Renal cortical epithelial cell (primary cell): ENCODE results near the gene HECW1. TPM values are rescaled to one million over a fixed set of nuclear protein-coding genes. Genes with fewer than 3 reads are reported as not detected.

ENCODE experiments used
- DNase-seq: peaks from one replicate; pipeline ENCODE4 v3.0.0-alpha.2; 2011; ENCODE audit warnings: low read depth
- total RNA-seq: library from RNA; depleted of rRNA; stranded (reverse); fragments of >200 nt; gene quantifications from 2 replicates; pipeline ENCODE4 v1.2.3, GENCODE V29; 2014

Gene HECW1
- total RNA-seq, 1 donor from 2014 or later, result 3.1 TPM

GRCh38 chr7:43363035-43363791, 250.8 kb downstream of the HECW1 start:
- peak; percentile 72 for DNase-seq

DNA sequence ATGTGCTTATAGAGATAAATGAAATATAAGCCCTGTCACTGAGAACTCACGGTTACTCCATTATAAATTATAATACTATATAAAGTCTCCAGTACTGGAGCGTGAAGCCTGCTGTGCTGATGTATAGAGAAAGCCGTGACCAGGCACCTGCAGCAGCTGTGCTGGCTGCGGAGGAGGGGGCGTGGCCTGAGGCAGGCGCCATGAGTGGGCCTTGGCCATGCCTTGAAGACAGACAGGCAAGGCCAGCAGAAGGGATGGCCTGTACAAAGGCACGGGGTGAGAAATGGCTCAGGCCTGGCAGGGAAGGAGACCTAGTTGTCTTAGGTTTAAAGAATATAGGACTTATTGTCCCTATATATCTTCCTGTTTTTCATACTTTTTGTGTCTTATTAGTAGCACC, 251.9 kb downstream of the HECW1 start:
- no peak for DNase-seq

DNA sequence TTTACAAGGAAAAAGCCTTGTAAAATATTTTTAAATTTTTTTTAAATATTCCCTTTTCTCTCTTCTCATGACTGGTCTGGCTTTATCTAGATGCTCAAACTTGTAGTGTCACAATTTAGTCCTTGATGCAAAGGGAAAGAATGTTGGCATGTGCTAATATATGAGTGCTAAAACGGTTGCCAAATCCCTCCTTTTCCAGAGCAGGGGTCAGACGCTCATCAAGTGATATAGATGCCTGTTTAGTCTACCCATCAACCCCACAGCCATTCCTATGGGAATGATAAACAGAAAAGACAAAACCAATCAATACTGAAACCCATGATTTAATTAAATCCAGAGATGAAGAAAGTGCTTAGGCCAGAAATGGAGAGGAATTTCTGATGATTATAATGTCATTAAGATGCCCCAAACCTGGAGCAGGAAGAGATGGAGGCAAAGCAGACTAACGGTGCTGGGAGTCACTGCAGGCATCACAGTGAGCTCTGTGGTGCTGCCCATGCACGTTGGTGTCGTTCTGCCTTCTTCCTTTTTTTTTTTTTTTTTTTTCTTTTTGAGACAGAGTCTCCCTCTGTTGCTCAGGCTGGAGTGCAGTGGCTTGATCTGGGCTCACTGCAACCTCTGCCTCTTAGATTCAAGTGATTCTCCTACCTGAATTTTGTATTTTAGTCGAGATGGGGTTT, 260.4 kb downstream of the HECW1 start:
- no peak for DNase-seq

DNA sequence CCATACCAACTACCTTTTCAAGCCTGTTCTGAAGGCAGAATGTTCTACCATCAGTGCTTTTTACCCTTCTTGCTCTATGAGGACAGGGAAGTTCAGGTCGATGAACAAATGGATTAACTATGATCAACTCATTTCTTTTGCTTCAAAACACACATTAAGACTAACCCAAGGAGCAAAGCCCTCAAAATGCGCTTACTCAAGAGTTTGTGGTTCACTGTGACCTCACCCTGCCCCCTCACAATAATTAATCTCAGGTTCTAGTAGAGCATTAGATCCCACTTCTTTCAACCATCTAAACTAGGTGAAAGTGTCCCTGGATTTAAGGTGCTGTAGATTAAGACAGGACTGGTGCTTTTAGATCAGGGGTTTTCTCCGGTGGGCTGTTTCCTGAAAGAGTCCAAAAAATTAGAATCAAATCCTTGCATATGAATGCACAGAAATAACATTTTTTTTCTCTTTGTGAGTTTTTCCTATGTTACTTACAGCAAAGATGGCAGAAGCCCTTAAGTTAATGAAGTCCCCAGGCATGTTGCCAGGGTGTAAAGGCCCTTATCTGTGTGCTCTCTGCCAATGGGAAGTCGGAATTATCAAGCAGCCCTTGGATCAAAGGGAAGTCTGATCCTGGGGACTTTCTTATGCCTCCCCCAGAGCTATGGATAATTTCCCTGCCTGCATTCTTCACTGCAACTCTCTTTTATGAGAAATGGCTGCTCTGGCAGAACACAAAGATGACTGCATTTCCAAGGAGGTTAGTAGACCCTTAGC, 264.9 kb downstream of the HECW1 start:
- peak; percentile 89 for DNase-seq

GRCh38 chr7:43379210-43379609, 266.8 kb downstream of the HECW1 start:
- no peak for DNase-seq

GRCh38 chr7:43384616-43385308, 272.3 kb downstream of the HECW1 start:
- no peak for DNase-seq

DNA sequence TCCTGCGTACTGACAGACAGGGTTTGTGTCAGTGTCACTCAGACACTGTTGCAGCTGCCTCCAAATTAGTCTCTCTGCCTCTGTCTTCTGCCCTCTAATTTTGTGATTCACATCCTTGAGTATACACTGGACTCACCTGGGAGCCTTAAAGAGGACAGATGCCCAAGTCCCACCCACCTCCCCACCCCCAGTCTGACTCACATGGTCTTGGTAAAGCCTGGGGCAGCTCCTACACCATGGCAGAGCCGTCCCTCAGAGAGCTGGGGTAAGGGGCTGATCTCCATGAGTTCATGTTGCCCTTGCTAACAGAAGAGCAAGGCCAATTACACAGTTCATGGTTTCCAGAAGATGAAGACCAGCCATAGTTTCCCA, 272.8 kb downstream of the HECW1 start:
- no peak for DNase-seq

DNA sequence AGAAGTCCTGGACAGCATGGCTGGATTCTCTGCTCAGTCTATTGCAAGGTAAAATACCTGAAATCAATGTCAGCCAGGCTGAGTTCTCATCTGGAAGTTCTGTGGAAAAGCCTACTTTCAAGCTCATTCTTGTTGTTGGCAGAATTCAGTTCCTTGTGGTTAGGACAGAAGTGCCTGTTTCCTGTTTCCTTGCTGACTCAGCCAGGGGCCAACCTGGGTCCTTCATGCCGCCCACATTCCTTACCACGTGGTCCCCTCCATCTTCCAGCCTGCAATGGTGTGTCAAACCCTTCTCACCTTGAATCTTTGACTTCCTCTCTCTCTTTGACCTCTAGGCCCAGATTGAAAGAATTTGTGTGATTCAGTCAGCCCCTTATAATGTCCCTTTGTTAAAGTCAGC, 273.4 kb downstream of the HECW1 start:
- peak; percentile 34 for DNase-seq

DNA sequence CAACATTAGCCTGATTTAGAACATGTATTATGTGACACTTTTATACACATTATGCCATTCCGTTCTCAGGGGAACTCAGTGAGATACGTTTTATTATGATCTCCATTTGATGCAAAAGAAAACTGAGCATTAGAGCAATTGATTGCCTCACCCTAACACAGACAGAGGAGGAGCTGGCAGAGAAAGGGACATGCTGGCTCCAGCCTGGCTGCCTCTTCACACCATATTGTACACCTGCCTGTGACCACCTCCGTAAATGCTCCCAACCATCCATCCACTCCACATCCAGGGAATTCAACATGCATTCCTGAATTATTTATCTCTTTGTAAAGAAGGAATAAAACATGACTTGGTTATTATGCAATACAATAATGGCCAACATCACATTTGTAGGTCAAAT, 275.5 kb downstream of the HECW1 start:
- DNase-seq, result no peak

- DNase-seq, result peak; percentile 77
Measured at GRCh38 chr7:43390576-43390975, 278.1 kb downstream of the HECW1 start.

DNA sequence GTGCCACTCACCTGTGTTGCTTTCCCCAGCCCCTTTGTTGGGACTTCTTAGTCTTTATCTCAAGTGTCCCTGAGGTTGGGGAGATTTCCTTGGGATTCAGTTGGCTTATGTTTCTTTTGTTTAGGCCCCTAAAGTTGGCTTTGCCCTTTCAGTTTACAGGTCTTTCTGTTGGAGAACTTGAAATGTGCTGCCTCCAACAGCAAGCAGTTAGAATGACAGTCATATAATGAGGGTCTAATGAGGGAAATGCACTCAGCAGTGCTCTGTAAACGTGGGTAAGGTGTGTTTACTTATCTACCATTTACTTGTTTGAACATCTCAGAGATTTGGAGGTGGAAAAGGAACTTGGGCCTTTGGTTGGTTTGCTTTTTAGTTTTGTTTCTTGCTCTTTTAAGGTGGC, 279.1 kb downstream of the HECW1 start:
- DNase-seq, result peak; percentile 43

DNA sequence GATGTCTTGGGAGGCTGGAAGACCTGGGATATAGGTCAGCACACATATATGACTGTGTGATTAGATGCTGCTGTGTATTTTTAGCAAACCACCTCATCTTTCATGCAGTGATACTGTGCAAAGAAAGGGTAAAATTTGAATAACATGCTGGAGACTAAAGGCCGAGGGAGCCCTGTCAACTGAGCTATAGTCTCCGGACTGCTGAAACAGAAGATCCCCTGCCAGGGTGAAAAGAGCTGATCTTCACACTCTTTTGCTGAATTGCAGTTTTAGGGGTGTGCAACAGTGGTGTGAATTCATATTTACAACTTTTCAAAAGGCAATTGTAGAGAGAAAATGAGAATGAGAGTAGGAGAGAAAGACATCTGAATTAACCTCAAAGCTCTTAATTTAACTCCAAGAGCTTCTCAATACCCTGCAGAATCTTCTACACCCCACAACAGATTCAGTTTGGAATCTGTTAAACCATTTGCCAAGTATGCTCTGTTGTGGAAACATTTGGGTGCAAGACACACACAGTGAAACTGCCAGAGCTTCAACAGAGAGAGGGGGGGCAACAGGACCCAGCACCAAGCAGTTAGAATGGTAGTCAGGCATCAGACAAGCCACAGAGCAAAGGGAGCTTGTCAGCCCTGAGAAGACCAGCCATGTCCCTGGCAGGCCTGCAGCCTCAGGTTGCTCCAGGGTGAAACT, 280.3 kb downstream of the HECW1 start:
- DNase-seq, result no peak

DNA sequence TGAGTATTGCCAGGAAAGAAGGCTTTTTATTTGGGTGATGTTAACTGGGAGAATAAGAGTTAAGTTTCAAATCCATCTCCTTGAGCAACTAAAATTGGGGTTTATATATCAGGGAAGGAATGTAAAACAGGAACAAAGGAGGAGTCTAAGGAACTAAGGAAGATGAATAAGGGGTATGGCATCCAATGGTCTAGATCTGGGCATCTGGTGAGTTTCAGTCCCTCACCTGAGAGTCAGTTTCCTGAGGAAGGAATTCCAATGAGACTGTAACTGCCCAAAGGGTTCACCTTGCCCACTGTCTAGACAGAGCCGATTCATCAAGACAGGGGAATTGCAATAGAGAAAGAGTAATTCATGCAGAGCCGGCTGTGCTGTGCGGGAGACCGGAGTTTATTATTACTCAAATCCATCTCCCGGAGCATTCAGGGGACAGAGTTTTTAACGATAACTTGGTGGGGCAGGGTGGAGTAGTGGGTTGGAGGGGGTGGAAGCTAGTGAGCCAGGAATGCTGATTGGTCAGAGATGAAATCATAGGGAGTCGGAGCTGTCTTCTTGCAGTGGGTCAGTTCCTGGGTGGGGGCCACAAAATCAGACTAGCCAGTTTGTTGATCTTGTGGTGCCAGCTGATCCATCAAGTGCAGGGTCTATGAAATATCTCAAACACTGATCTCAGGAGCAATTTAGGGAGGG, 282.1 kb downstream of the HECW1 start:
- no peak for DNase-seq

DNA sequence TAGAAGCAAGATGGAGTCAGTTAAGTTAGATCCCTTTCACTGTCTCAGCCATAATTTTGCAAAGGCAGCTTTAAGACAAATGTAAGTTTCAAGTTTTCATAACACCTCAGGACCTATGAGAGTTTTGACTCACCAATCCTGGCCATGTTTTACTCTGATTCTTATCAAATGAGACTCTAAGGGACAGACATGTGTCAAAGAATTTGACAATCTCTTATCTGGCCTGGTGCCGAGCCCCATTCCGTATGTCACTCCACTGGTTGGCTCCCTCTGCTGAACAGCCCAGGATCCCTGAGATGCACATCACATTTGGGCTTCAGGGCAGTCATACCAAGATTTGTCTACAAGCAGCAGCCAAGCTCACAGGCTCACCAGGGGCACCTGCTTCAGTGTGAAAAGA, 282.9 kb downstream of the HECW1 start:
- DNase-seq, result no peak

GRCh38 chr7:43396187-43396740, 283.8 kb downstream of the HECW1 start:
- DNase-seq, result no peak

- DNase-seq, result no peak
Measured at GRCh38 chr7:43398831-43399230, 286.4 kb downstream of the HECW1 start.

GRCh38 chr7:43405948-43406347, 293.5 kb downstream of the HECW1 start:
- DNase-seq, result no peak

- DNase-seq, result no peak
Measured at GRCh38 chr7:43406961-43407360, 294.5 kb downstream of the HECW1 start.

GRCh38 chr7:43408981-43409380, 296.5 kb downstream of the HECW1 start:
- DNase-seq, result no peak

- no peak for DNase-seq
Measured at GRCh38 chr7:43417455-43417854, 305.0 kb downstream of the HECW1 start.

GRCh38 chr7:43430411-43430810, 318.0 kb downstream of the HECW1 start:
- no peak for DNase-seq
